ENCODE measurements around the gene SLC6A2.

Gene SLC6A2

GRCh38 chr16:55728797-55729196 lies 73.0 kb downstream of the SLC6A2 start:
- in situ Hi-C loops (cut with HindIII; ENCODE audit: low pct_ligation_motif_present, low sequenced_read_pairs), result no loop called here
- Histone ChIP-seq H3K27ac (no peak overlapping the region), H3K36me3 (replicated peaks) (no peaks in the 10 kb centered on the region), H3K4me3 (ENCODE audit: low read depth, low read length) (no peak overlapping the region), H3K27me3 (replicated peaks) (no peaks in the 10 kb centered on the region)
- DNase-seq, result no peak
- TF ChIP-seq CTCF (IDR thresholded peaks at IDR 0.05; ENCODE audit: low read depth, low read length, missing control alignments), result no peak

- H3K36me3 ChIP-seq (replicated peaks), result no peaks in the 10 kb centered on the region
- in situ Hi-C loops (cut with HindIII; ENCODE audit: low pct_ligation_motif_present, low sequenced_read_pairs), result no loop called here
These were observed 74.3 kb downstream of the SLC6A2 start for GRCh38 chr16:55730115-55730514.

GRCh38 chr16:55732496-55732895 lies 76.7 kb downstream of the SLC6A2 start:
- DNase-seq, result no peak
- Histone ChIP-seq H3K36me3 (replicated peaks) (no peaks in the 10 kb centered on the region), H3K4me3 (ENCODE audit: low read depth, low read length) (no peak overlapping the region), H3K27me3 (replicated peaks) (no peaks in the 10 kb centered on the region), H3K27ac (no peak overlapping the region)
- in situ Hi-C loops (cut with HindIII; ENCODE audit: low pct_ligation_motif_present, low sequenced_read_pairs), result no loop called here
- no peak for TF ChIP-seq CTCF (IDR thresholded peaks at IDR 0.05; ENCODE audit: low read depth, low read length, missing control alignments)

More at GRCh38 chr16:55730115-55730514, 74.3 kb downstream of the SLC6A2 start:
- Histone ChIP-seq H3K4me3 (ENCODE audit: low read depth, low read length) (no peak overlapping the region), H3K27me3 (replicated peaks) (no peaks in the 10 kb centered on the region), H3K27ac (no peak overlapping the region)
- no peak for DNase-seq
- no peak for TF ChIP-seq CTCF (IDR thresholded peaks at IDR 0.05; ENCODE audit: low read depth, low read length, missing control alignments)

GRCh38 chr16:55734665-55735064 lies 78.9 kb downstream of the SLC6A2 start:
- H3K27ac ChIP-seq, result no peak overlapping the region
- in situ Hi-C loops (cut with HindIII; ENCODE audit: low pct_ligation_motif_present, low sequenced_read_pairs), result no loop called here
- H3K27me3 ChIP-seq (replicated peaks), result no peaks in the 10 kb centered on the region
- no peak for TF ChIP-seq CTCF (IDR thresholded peaks at IDR 0.05; ENCODE audit: low read depth, low read length, missing control alignments)
- DNase-seq, result no peak
- no peaks in the 10 kb centered on the region for H3K36me3 ChIP-seq (replicated peaks)
- no peak overlapping the region for H3K4me3 ChIP-seq (ENCODE audit: low read depth, low read length)

- Histone ChIP-seq H3K36me3 (replicated peaks) (no peaks in the 10 kb centered on the region), H3K27me3 (replicated peaks) (no peaks in the 10 kb centered on the region), H3K4me3 (ENCODE audit: low read depth, low read length) (no peak overlapping the region), H3K27ac (no peak overlapping the region)
- no peak for TF ChIP-seq CTCF (IDR thresholded peaks at IDR 0.05; ENCODE audit: low read depth, low read length, missing control alignments)
- DNase-seq, result no peak
- in situ Hi-C loops (cut with HindIII; ENCODE audit: low pct_ligation_motif_present, low sequenced_read_pairs), result no loop called here
These were observed 79.5 kb downstream of the SLC6A2 start for GRCh38 chr16:55735120-55735781.

- H3K27ac ChIP-seq, result no peak overlapping the region
- no peak overlapping the region for H3K4me3 ChIP-seq (ENCODE audit: low read depth, low read length)
- DNase-seq, result no peak
- H3K27me3 ChIP-seq (replicated peaks), result no peaks in the 10 kb centered on the region
- no peak for TF ChIP-seq CTCF (IDR thresholded peaks at IDR 0.05; ENCODE audit: low read depth, low read length, missing control alignments)
- no peaks in the 10 kb centered on the region for H3K36me3 ChIP-seq (replicated peaks)
- in situ Hi-C loops (cut with HindIII; ENCODE audit: low pct_ligation_motif_present, low sequenced_read_pairs), result no loop called here
These were observed 80.9 kb downstream of the SLC6A2 start for GRCh38 chr16:55736671-55737070.

Measured in brain microvascular endothelial cell (primary cell).